Neural crest cell (in vitro differentiated cells): ENCODE data around the gene PUM2. TPM values are rescaled to one million over a fixed set of nuclear protein-coding genes. Genes with fewer than 3 reads are reported as not detected.
A peak's percentile ranks its signal among the peaks of the same experiment; 100 is the strongest.

Experiments
- DNase-seq: peaks from one replicate; pipeline ENCODE4 v3.0.0; 2021; ENCODE audit warnings: low read depth, mixed read lengths, low spot score
- H3K27ac Mint-ChIP-seq: one replicate; pipeline ENCODE4 v1.8.0; 2021; ENCODE audit warnings: mild to moderate bottlenecking, mixed read lengths; ENCODE audit not compliant: unreplicated experiment
- H3K27me3 Mint-ChIP-seq: 2 replicates; pipeline ENCODE4 v1.8.0; 2021; ENCODE audit warnings: low read depth, mild to moderate bottlenecking, mixed read lengths
- H3K36me3 Mint-ChIP-seq: 2 replicates; pipeline ENCODE4 v1.8.0; 2021; ENCODE audit warnings: low read depth, mild to moderate bottlenecking, mixed read lengths
- H3K4me1 Mint-ChIP-seq: 2 replicates; pipeline ENCODE4 v1.8.0; 2021; ENCODE audit warnings: mixed read lengths
- H3K4me3 Mint-ChIP-seq: one replicate; pipeline ENCODE4 v1.8.0; 2021; ENCODE audit warnings: mild to moderate bottlenecking, mixed read lengths
- H3K9me3 Mint-ChIP-seq: 2 replicates; pipeline ENCODE4 v1.8.0; 2021; ENCODE audit warnings: mixed read lengths
- total RNA-seq: library from RNA; stranded (reverse); gene quantifications from 2 replicates; pipeline ENCODE4 v1.2.1, GENCODE V29; 2021
- TF ChIP-seq, protein P1 (sequence below): fragments of 200-600 bp; sonication (generic); conservative IDR thresholded peaks from 2 replicates; pipeline ENCODE4 v1.5.0; 2021; ENCODE audit warnings: antibody characterized with exemption, mild to moderate bottlenecking

PUM2 gene
- total RNA-seq, 1 donor from 2014 or later = 110 TPM

DNA sequence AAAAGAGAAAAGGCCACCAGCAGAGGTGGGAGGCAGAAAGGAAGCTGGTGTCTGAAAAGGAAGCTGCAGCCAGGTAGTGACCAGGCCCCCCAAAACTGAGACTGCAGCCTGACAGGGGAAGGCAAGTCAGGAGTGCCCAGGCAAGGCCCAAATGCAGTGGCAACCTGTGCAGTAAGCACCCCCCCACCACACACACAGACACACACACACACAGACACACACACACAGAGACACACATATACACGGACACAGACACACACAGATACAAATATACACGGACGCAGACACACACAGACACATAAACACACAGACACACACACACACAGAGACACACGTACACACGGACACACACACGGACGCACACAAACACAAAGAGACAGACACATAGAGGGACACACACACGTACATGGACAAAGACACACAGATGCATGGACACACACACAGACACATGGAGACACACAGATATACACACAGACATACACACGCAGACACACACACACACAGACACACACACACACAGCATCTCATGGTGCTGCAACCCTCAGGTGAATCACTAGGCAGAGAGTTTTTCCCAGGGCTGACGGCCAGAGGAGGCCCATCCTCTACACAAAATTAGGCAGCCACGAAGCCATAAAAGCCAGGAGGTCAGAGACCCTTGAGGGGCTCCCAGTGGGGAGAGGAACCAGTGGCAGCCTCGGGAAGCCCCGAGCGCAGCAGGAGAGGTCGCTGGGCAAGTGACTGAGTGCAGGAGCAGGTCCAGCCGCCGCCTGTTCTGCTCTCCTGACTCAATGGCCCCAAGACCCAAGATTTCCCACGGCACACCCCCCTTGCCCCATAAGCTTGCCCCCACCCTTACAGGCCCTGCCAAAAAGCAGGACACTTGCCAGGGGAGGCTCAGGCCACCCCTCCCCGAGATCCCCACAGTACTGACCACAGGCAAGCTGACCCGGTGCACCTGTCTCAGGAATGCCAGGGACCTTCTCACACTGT is 132.0 kb downstream of the PUM2 start:
- H3K4me3 Mint-ChIP-seq = no peak overlapping the region
- H3K27ac Mint-ChIP-seq = peak overlapping the region; percentile 0
- H3K36me3 Mint-ChIP-seq = peaks cover 3% of the 10 kb centered on the region
- peaks cover 56% of the 10 kb centered on the region for H3K4me1 Mint-ChIP-seq
- DNase-seq = no peak
- H3K9me3 Mint-ChIP-seq = no peaks in the 10 kb centered on the region
- TF ChIP-seq, protein P1, sequence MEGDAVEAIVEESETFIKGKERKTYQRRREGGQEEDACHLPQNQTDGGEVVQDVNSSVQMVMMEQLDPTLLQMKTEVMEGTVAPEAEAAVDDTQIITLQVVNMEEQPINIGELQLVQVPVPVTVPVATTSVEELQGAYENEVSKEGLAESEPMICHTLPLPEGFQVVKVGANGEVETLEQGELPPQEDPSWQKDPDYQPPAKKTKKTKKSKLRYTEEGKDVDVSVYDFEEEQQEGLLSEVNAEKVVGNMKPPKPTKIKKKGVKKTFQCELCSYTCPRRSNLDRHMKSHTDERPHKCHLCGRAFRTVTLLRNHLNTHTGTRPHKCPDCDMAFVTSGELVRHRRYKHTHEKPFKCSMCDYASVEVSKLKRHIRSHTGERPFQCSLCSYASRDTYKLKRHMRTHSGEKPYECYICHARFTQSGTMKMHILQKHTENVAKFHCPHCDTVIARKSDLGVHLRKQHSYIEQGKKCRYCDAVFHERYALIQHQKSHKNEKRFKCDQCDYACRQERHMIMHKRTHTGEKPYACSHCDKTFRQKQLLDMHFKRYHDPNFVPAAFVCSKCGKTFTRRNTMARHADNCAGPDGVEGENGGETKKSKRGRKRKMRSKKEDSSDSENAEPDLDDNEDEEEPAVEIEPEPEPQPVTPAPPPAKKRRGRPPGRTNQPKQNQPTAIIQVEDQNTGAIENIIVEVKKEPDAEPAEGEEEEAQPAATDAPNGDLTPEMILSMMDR = no peak
- H3K27me3 Mint-ChIP-seq = no peaks in the 10 kb centered on the region

DNA sequence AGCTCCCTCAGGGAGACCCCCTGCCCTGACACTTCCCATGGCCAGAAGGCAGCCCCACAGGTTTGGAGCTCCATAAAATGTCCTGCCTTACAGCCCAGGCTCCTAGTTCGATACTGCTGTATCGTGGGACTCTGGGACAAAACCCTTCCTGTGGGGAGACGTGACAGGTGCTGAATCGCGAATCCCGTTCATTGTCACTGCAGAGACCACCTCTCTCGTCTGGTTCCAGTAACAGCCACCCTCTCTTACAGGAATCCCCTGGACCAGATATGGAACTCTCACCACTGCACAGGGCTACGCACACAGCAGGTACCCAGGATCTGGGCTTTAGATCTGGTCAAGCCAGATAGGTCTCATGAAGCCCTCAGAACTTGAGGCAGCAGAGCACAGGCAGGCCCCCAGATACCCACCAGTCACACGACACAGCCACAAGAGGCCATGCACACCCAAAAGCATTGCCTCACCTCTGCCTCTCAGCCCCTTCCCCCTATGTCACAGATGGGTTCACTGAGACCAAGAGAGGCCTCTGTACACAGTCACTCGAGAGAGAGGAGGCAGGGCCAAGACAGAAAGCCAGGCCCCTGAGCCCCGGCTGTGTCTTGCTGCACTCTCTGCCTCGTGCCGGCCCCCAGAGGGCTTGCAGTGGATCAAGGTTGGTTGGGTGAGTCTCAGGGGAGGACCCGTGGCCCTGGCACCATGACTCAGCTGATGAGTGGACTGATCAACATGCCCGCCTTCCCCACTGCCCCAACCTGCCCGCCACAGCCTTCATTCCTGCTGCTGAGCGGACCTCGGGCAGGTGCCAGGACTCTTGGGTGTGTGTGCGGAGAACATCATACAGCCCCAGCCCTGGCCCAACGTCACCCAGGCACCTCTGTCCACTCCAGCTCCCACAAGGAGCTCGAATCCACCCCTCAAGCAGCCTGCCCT is 133.3 kb downstream of the PUM2 start:
- TF ChIP-seq, protein P1 = no peak
- Mint-ChIP-seq H3K4me3 (no peak overlapping the region), H3K36me3 (peaks cover 3% of the 10 kb centered on the region), H3K27me3 (no peaks in the 10 kb centered on the region), H3K9me3 (no peaks in the 10 kb centered on the region), H3K27ac (no peak overlapping the region), H3K4me1 (peaks cover 59% of the 10 kb centered on the region)
- no peak for DNase-seq

DNA sequence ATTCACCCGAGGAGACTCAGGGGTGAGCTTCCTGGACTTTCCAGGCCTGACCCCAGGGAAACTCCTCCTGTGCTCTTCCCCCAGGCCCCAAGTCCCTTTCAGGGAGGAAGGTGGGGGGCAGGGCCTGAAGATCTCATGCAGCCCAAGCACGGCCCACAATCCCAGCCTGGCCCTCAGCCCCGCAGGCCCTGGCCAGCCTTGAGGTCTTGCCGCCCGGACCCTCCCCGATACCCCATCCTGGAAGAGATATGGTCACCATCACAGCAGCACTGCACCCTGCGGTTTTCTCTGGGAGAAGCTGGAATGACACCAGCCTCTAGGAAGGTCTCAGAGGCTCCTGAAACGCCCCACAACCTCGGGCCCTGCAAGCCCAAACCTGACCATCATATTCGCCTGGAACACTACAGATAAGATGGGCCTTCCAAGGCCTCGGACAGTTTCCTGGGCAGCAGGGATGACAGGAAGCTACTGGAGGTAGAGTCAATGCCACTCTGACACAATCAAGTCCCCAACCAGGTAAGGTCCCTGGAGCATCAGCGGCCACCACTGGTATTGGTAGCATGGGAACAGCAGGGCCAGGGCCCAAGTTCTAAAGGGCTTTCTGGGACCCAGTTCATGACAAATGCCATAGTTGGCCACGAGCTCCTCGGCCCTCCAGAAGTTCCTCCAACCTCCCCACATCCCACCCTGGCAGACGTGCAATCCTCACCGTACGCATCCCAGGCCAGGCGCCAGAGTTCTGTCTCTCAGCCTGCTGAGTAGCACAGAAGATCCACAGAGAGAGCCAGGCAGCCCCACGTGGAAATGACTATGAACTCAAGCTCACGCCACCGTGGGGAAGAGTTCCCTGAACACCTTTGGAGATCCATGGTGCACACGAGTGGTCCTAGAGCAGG is 134.3 kb downstream of the PUM2 start:
- no peak overlapping the region for H3K27ac Mint-ChIP-seq
- H3K4me3 Mint-ChIP-seq = no peak overlapping the region
- H3K9me3 Mint-ChIP-seq = no peaks in the 10 kb centered on the region
- H3K27me3 Mint-ChIP-seq = no peaks in the 10 kb centered on the region
- DNase-seq = no peak
- H3K4me1 Mint-ChIP-seq = peaks cover 55% of the 10 kb centered on the region
- peaks cover 3% of the 10 kb centered on the region for H3K36me3 Mint-ChIP-seq
- TF ChIP-seq, protein P1 = no peak

DNA sequence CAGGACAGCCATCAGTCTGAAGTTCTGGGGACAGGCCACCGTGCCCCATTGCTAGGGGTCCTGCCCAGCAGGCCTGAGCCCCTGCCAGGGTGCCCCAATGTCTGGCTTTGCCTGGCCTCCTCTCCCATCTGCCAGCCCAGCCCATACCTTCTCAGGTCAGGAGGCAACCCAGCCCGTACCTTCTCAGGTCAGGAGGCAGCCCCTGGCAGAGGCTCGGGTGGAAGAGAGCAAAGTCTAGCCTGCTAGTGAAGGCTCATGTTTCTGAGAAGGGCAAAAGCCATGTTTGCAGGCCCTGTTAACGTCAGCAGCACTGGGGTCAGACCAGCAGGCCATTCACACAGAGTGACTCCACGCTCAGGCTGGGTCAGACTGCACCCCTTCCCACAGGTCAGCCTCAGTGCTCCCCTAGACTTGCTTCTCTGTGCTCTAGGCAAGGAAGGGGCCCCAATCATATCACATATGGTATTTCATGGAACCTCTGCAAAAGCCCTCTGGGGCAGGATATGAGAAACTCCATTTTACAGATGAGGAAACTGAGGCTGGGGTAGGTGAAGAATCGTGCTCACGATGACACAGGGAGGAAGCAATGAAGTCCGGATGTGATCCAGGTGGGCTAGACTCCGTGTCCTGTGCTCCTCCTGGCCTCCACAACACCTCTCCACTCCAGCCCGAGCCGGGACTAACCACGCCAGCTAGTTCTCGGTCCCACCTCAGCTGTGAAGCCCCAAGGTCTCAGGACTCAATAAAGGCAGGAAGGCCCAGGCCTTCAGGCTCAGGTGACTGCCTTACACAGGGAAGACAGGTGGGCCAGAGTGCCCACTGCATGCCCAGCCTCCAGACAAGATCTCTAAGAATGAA is 135.2 kb downstream of the PUM2 start:
- peak overlapping the region; percentile 19 for H3K27ac Mint-ChIP-seq
- H3K36me3 Mint-ChIP-seq = peaks cover 3% of the 10 kb centered on the region
- H3K27me3 Mint-ChIP-seq = no peaks in the 10 kb centered on the region
- no peak for DNase-seq
- H3K4me3 Mint-ChIP-seq = peak overlapping the region; percentile 31
- no peaks in the 10 kb centered on the region for H3K9me3 Mint-ChIP-seq
- TF ChIP-seq, protein P1 = no peak
- H3K4me1 Mint-ChIP-seq = peaks cover 47% of the 10 kb centered on the region
